ENCODE results near the gene CFAP53.
"Not testable (repeated sequence)": the region's sequence is repeated elsewhere in the genome, so short reads cannot be mapped to it uniquely, and the experiment has no call there.

Gene CFAP53

DNA sequence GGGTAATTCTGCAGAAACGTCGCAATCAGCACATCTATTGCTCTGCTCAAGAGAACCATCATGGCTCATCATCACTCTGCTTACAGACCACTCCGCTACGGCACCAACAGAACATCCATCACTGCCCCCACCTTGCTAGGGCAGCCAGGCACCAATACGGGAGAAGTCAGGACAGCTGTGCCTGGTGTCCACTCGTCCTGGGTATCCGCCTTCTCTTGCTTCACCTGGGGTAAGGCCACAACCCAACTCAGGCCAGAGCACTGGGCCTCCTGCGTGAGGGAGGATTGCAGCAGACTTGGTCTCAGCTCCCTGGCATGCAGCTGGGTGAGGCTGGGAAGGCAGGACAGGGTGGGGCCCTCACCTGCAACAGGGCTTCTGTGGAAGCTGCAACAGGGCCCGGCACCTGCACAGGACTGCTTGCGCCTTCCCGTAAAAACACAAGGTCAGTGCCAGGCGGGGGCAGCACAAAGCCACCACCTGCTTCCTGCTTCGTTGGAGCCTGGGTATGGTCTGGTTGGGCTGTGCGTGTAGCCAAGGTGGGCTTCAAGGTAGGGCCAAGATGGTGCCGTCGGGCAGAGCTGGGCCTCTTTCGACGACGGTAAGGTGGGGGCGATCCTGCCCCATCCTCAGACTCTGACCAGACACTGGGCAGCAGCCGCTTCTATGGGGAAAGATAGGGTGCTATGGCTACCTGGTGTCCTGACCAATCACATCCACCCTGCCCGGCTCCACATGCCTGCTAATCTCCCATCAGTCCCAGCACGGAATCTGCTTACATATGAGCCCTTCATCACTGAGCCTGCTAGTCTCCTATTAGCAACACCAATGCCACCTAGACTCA, 7.1 kb upstream of the CFAP53 start:
- in situ Hi-C loops (cut with HindIII; ENCODE audit: low sequenced_read_pairs) = no loop called here

DNA sequence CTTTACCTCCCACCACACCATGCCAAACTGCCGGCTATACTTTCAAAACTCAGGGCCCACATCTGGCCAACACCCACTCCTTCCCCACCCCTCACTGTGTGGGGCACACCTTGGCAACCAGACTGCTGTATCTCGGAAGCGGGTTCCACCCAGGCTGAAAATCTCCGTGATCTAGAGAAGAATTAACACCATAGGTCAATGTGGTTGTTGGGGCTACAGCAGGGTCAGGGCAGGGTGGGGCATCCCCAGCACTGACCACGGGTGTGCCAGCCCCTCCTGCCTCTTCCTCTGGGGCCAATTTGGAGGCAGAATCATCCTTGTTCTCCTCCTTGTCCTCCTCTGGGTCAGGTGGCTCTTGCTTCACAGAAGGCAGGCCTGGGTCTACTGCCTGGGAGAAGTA, 6.3 kb upstream of the CFAP53 start:
- in situ Hi-C loops (cut with HindIII; ENCODE audit: low sequenced_read_pairs) = no loop called here

DNA sequence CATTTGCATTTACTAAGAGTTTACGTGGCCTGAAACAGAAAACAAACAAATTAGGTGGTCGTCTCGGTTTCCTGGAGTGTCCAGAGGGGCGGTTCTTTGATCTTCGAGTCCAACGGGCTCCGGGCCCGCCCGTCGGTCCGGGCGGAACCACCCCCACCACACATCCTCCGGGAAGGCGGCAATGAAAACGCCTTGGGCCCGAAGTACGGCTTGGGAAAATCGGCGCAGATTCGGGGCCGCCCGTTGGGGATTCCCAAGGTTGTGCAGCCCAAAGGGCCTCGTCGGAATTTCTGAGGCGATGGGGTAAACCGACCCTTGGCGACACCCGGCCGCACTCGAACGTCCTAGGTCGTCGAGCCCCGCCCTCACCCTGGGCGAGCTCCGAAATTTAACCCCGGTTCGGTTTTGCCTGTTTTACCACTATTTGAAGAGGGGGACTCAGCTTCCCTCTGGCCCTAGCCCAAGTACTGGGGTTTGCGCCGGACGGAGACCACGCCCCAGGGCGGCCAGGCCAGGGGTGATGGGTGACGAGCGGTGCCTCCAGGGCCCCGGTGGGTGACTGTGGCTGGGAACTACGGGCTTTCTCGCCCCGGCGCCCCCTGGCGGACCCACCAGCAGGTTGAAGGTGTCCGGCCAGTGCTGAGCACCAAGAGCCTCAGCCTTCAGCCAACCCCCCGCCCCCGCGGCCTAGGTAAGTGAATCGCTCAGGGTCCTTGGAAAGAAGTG, 1.9 kb upstream of the CFAP53 start:
- in situ Hi-C loops (cut with HindIII; ENCODE audit: low sequenced_read_pairs) = no loop called here

DNA sequence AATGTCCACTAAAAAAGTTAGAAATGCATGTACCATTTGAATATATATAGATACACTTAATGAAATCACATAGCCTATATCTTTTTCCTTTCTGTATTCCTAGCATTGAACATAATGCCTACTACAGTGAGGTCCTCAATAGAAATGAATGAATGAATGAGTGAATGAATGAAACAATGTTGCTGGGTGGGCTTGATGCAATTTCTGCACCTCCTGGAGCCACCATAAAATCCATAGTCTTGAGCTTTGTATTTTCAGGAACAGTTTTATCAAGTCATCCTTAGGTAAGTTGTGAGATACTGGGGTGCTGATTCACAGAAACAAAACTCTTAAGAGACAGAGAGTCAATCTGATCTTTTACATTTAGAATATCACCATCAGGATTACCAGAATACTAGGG, 3.3 kb downstream of the CFAP53 start:
- in situ Hi-C loops (cut with HindIII; ENCODE audit: low sequenced_read_pairs) = no loop called here

DNA sequence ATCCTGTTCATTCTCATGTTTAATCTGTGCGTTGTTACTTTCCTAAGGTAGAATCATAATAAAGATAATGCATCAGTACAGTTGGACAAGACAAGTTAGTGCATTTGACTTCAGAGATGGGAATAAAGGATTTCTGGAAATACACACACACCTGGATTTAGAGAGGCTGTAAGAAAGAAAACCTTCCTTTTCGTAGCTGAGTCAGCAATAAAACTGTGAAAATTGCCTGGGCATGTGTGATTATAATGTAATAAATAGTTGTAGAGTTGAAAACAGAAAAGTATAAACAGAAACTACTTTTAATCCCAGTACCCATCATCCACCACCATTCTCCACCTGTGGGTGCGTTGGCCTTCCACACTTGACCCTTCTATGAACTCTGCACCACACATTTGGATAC, 15.4 kb downstream of the CFAP53 start:
- in situ Hi-C loops (cut with HindIII; ENCODE audit: low sequenced_read_pairs) = no loop called here

DNA sequence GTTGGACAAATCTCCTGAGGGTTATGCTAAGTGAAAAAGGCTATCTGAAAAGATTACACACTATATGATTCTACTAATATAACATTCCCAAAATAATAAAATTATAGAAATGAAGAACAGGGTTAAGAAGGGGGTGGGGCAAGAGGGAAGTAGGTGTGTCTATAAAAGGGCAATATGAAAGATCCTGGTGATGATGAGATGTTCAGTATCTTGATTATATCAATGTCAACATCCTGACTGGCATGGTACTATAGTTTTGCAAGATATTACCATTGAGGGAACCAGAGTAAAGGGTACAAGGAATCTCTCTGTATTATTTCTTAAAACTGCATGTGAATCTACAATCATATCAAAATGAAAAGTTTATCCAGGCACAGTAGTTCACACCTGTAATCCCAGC, 16.7 kb downstream of the CFAP53 start:
- in situ Hi-C loops (cut with HindIII; ENCODE audit: low sequenced_read_pairs) = no loop called here

DNA sequence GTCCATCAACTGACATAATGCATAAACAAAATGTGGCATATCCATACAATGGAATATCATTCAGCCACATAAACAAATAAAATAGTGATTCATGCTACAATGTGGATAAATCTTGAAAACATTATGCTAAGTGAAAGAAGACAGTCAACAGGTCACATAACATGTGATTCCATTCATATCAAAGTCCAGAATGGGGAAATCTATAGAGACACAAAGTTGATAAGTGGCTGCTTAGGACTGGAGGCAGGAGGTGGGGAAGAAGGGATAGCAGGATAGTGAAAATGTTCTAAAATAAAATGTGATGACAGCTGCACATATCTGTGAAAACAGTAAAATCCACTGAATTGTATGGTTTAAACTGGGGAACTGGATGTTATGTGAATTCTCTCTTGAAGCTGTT, 18.7 kb downstream of the CFAP53 start:
- in situ Hi-C loops (cut with HindIII; ENCODE audit: low sequenced_read_pairs) = no loop called here

DNA sequence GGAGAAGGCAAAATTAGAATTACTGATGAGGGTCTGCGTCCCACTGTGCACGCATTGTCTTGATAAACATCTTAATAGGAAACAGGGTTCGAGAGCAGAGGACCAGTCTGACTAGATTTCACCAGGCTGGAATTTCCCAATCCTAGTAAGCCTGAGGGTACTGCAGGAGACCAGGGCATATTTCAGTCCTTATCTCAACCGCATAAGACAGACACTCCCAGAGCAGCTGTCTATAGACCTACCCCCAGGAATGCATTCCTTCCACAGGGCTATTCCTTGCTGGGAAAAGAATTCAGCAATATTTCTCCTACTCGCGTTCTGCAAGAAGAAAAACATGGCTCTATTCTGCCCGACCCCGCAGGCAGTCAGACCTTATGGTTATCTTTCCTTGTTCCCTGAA, 24.5 kb downstream of the CFAP53 start:
- in situ Hi-C loops (cut with HindIII; ENCODE audit: low sequenced_read_pairs) = not testable (repeated sequence)

DNA sequence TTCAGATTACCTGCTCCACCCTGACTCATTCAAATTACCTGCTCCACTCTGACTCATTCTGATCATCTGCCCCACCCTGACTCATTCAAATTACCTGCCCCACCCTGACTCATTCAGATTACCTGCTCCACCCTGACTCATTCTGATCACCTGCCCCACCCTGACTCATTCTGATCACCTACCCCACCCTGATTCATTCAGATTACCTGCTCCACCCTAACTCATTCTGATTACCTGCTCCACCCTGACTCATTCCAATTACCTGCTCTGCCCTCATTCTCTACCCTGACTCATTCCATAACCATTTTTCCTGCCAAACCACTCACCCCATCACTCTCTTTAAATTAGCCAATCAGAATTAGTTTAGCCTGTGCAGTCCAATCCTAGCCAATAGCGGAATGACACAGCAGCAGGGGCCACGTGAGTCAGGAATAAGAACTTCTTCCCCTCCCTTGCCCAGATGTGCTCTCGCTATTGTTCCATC, 26.2 kb downstream of the CFAP53 start:
- in situ Hi-C loops (cut with HindIII; ENCODE audit: low sequenced_read_pairs) = no loop called here

DNA sequence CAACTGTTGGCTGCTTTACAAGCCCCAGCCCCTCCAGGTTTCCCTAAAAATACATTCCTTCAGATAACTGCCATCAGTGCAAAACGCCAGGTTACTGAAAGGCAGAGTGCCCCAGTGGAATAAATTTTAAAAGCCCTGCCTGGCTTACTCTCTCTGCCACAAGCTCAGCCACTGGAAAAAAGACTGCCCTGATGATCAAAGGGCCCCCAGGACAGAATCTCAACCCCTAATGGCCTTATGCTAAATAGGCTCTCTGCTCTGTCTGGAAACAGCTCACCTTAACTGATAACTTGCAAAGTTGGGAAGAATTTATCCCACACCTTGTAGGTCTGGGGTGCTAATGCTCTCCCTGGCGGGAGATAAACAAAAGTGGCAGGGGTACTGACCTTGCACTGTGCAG, 33.9 kb downstream of the CFAP53 start:
- in situ Hi-C loops (cut with HindIII; ENCODE audit: low sequenced_read_pairs) = no loop called here

DNA sequence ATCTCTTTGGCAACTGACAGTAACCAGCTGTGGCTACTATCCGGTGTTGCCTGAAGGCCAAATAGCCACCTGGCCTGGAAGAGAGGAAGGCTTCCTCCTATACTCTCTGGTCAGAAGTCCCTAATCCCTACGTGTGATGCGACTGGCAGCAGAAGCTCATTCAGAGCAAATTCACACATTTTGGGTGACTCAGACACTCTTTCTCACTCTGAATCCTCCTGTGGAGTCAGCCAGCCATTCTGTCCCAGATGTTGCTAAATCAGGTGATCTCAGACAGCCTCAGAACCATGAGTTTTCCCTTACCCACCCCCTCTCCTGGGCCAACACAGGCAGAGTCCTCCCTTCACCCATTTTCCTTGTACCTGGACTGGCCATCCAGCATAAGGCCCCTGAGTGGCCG, 34.7 kb downstream of the CFAP53 start:
- in situ Hi-C loops (cut with HindIII; ENCODE audit: low sequenced_read_pairs) = no loop called here

DNA sequence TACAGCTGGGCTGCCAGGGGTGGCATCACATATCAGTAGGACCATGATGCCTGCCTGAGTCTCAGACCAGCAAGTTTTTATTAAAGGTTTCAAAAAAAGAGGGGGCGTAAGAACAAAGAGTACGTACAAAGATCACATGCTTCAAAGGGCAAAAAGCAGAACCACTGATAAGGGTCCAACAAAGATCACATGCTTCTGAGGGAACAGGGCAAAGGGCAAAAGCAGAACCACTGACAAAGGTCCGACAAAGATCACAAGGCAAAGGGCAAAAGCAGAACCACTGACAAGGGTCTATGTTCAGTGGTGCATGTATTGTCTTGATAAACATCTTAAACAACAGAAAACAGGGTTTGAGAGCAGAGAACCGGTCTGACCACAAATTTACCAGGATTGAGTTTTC, 46.0 kb downstream of the CFAP53 start:
- in situ Hi-C loops (cut with HindIII; ENCODE audit: low sequenced_read_pairs) = not testable (repeated sequence)

DNA sequence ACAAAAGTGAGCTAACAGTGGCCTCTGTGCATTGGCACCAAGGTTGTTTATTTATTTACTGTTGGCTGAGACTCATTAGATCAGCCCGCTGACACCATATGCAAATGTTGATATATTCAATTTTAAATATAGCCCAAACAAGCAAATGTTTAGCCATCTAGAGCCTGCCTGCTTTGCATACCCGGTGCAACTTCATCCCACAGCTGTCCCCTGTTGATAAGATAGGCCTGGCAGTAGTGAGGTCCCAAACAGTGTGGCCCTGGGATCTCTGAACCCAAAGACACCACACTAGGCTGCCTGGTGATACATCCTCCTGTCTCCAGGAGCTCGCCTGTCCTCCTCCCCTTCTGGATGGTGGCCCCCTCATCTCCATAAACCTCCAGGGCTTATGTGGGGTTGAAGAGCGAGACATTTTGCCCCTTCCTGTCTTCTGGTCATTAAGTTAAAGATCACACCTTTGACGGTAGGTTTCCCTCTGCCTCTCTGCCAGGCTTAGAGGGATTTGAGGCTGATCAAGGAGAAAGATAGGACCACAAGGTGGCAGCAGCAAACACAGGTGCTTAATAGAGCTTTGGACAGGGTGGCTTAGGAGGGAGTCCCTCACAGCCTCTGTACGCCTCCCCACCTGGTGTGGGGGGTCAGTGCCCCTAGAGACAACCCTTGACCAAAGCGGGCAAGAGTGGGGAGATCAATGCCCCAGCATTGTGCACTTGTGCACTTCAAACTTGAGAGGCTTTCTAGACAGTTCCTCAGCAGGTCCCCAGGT, 47.7 kb downstream of the CFAP53 start:
- in situ Hi-C loops (cut with HindIII; ENCODE audit: low sequenced_read_pairs) = no loop called here

DNA sequence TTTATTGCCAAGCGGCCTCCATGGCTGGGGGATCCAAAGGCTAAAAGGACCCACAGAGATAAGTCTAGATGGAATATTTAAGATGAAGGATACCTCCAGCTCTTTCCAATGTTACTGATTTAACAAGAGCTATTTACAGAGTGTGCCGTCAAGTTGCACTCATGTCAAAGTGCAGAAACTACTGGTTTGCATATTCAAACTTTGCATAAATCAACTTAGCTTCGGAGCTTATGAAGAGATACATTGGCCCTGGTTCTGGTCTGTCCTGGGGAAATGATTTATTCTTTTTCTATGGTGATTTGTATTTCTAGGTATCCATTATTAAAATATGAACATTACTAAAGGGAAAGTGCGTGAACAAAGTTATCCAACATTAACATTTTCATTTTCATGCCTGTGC, 57.0 kb downstream of the CFAP53 start:
- in situ Hi-C loops (cut with HindIII; ENCODE audit: low sequenced_read_pairs) = no loop called here

DNA sequence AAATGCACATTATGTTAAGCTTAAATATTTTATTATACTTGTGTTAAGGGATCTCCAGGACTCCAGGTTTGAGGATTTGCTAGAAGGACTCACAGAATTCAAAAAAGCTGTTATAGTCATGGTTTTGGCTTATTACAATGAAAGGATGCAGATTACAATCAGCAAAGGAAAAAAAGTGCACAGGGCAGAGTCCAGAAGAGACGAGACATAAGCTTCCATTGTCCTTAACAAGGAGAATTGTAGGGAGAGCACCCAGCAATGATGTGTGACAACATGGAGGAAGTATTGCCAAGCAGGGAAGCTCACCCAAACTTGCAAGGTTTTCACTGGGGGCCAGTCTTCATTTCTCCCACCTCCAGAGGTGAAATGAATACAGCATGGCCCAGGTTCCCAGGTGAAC, 58.6 kb downstream of the CFAP53 start:
- in situ Hi-C loops (cut with HindIII; ENCODE audit: low sequenced_read_pairs) = no loop called here

DNA sequence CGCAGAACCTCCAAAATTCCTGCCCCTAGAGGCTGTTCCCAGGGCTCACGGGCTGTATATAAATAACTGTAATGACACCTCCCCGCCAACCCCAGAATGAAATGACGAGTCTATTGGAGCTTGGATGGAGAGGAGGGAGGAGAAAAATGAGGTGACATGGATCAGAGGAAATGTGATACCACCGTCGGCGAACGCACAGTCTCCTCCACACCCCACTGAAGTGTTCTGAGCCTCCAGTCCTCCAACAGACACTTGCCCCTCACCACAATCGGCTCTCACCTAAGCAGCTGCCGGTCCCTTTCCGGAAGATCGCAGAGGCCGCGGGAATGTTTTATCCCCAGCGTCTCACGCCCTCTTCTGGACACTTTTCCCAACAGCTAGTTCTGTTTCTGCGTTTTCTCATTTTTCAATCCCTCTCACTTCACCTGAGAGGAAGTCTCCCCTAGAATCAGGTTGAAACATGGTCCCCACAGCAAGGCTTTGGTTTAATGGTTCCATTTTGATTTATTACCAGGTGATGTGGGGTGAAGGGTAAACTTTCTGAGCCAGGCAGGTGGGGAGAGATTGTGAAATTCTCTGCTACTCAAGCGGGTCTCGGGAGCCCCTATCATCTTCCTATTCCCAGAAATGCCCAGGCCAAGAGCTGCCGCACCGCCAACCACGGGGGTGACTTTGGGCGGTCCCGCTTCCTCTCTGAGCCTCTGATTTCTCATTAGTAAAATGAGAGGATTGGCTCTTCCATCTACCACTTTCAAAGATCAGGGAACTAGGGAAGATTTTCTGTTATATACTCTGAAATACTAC, 62.3 kb downstream of the CFAP53 start:
- in situ Hi-C loops (cut with HindIII; ENCODE audit: low sequenced_read_pairs) = no loop called here

DNA sequence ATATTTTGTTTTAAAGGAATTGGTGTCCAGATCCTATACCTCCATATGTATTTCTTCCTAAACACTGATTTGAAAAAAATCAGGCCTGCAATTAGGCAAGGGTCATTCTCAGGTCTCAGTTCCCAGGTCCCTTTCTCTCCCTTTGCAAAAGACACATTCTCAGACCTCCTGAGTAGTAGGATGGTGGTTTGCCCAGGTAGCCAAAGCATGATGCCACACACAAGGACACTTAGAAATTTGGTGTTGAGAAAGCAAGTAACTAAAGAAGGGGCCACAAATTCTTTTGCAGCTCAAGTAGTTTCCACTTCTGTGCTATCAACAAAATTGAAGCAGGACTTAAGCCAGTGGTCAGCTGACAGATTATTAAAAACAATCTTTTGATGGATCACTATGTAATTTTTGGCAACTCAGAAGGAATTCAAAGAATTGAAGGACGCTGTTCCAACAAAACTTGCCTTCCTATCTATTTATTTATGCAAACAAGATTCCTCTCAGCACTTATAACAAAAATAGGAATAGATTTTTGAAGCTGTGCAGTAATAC, 64.7 kb downstream of the CFAP53 start:
- in situ Hi-C loops (cut with HindIII; ENCODE audit: low sequenced_read_pairs) = no loop called here

DNA sequence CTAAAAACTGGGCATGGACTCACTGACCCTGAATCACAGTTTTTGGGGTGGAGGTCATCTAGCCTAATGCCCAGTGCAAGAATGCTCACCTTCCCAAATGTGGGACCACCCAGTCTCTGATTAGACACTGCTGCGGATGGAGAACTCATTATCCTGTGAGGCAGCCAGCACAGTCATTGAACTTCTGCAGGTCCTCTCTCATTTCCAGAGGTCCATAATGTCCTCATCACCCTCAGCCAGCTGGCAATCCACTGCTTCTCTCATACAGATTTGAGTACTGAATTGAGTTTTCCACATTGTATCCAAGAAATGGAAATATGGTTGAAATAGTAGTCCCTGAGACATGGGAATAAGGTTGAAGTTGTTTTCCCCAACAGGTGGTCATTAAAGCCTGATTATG, 66.4 kb downstream of the CFAP53 start:
- in situ Hi-C loops (cut with HindIII; ENCODE audit: low sequenced_read_pairs) = loop anchor here (10.0 kb wide), 1 partner anchor 135 kb away; no protein-coding TSS in a partner anchor

DNA sequence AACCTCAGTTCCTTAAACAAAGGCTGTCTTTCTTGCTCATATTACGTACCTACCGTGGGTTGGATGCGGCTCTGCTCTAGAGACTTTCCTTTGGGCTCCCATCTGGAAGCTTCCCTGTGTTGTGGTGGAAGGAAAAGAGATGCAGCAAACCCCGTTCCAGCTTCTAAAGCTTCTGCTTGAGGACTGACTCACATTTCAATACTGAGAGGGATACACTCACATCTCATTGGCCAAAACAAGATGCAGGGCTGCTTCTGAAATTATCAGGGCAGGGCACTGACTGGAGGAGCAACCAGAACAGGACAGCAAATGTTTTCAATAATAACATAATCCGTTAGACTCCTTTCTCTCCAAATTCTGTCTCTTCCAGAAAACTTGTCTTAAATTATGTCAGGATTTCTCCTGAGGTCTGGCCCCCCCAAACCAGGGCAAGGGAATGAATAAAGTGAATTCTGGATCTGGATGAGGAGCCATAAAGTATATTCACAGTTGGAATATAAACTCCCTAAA, 66.9 kb downstream of the CFAP53 start:
- in situ Hi-C loops (cut with HindIII; ENCODE audit: low sequenced_read_pairs) = loop anchor here (10.0 kb wide), 1 partner anchor 135 kb away; no protein-coding TSS in a partner anchor

DNA sequence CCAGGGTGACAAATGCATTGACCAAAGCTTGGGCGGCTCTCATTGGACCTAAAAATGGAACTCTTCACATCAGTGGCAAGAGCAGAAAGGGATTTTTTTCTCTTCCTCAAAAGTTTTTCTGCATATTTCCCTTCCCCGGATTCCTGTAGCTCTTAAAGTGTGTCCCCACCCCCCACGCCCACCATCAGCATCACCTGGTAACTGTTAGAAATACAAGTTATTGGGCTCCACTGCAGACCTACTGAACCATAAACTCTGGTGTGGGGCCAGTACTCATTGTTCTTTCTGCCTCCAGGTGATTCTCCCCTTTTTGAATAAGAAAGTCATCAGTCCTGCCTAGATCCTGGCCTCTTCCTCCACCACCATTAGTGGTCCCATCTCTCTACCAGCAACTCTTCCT, 70.0 kb downstream of the CFAP53 start:
- in situ Hi-C loops (cut with HindIII; ENCODE audit: low sequenced_read_pairs) = loop anchor here (10.0 kb wide), 1 partner anchor 139 kb away; no protein-coding TSS in a partner anchor
